Measurements from ENCODE around the gene PADI6.

DNA sequence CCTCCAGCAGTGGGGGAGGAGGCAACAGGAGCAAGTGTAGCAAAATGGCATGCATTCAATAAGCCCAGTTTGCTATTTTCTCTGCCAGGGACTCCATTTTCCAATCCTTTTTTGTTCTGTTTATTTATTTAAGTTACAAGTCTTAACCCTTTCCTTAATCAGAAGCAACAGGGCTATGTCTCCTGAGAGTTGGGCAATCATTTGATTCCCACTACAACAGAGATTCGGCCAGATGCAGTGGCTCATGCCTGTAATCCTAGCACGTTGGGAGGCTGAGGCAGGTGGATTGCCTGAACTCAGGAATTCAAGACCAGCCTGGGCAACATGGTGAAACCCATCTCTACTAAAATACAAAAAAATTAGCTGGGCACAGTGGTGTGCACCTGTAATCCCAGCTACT, 42.0 kb downstream of the PADI6 start:
- TF ChIP-seq, protein P1, sequence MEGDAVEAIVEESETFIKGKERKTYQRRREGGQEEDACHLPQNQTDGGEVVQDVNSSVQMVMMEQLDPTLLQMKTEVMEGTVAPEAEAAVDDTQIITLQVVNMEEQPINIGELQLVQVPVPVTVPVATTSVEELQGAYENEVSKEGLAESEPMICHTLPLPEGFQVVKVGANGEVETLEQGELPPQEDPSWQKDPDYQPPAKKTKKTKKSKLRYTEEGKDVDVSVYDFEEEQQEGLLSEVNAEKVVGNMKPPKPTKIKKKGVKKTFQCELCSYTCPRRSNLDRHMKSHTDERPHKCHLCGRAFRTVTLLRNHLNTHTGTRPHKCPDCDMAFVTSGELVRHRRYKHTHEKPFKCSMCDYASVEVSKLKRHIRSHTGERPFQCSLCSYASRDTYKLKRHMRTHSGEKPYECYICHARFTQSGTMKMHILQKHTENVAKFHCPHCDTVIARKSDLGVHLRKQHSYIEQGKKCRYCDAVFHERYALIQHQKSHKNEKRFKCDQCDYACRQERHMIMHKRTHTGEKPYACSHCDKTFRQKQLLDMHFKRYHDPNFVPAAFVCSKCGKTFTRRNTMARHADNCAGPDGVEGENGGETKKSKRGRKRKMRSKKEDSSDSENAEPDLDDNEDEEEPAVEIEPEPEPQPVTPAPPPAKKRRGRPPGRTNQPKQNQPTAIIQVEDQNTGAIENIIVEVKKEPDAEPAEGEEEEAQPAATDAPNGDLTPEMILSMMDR (IDR thresholded peaks at IDR 0.05 in 2 of 3, conservative IDR thresholded peaks at IDR 0.05 in 1 of 3; ENCODE audit: borderline replicate concordance in 1 of 3, insufficient read depth in 1 of 3, low read depth in 2 of 3, low read length in 2 of 3) = no peak
- TF ChIP-seq POLR2A (IDR thresholded peaks at IDR 0.05; ENCODE audit: borderline replicate concordance, extremely low read depth, insufficient read depth, insufficient read length) (no peak), POLR2AphosphoS5 (IDR thresholded peaks at IDR 0.05; ENCODE audit: low read depth, low read length) (no peak), ELF1 (IDR thresholded peaks at IDR 0.05; ENCODE audit: borderline replicate concordance, low read depth) (no peak), RAD21 (IDR thresholded peaks at IDR 0.05; ENCODE audit: low read depth) (no peak), EZH2phosphoT487 (IDR thresholded peaks at IDR 0.05; ENCODE audit: borderline replicate concordance) (no peak)

Data from HCT116 (cell line).